ENCODE results near the gene VRK2.

- TF ChIP-seq, protein P1, sequence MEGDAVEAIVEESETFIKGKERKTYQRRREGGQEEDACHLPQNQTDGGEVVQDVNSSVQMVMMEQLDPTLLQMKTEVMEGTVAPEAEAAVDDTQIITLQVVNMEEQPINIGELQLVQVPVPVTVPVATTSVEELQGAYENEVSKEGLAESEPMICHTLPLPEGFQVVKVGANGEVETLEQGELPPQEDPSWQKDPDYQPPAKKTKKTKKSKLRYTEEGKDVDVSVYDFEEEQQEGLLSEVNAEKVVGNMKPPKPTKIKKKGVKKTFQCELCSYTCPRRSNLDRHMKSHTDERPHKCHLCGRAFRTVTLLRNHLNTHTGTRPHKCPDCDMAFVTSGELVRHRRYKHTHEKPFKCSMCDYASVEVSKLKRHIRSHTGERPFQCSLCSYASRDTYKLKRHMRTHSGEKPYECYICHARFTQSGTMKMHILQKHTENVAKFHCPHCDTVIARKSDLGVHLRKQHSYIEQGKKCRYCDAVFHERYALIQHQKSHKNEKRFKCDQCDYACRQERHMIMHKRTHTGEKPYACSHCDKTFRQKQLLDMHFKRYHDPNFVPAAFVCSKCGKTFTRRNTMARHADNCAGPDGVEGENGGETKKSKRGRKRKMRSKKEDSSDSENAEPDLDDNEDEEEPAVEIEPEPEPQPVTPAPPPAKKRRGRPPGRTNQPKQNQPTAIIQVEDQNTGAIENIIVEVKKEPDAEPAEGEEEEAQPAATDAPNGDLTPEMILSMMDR (IDR thresholded peaks at IDR 0.05; ENCODE audit: insufficient read depth, low read length, poor library complexity, severe bottlenecking): no peak
- TF ChIP-seq EZH2phosphoT487 (conservative IDR thresholded peaks at IDR 0.05; ENCODE audit: low read length): no peak
These were observed 7.4 kb upstream of the VRK2 start for GRCh38 chr2:58039170-58039611.

All from SU-DHL-6 (cell line).